Astrocyte of the cerebellum (primary cell): ENCODE data around the gene STRA6.

Source experiments
- DNase-seq: peaks from one replicate; pipeline ENCODE4 v3.0.0-alpha.2; 2011; ENCODE audit warnings: low read depth
- H3K4me3 ChIP-seq: 2 replicates; pipeline ENCODE4 v1.5.1; 2011; ENCODE audit warnings: mild to moderate bottlenecking, low read depth, low read length, moderate library complexity
- in situ Hi-C: cut with HindIII; loops from 2 replicates; pipeline ENCODE4 v1.10.0; 2017; ENCODE audit warnings: low sequenced_read_pairs
- TF ChIP-seq, protein P1 (sequence below): IDR thresholded peaks from 2 replicates; pipeline ENCODE4 v1.5.1; 2012; ENCODE audit warnings: low read length, low read depth, moderate library complexity, mild to moderate bottlenecking; ENCODE audit errors: missing control alignments

Gene STRA6

DNA sequence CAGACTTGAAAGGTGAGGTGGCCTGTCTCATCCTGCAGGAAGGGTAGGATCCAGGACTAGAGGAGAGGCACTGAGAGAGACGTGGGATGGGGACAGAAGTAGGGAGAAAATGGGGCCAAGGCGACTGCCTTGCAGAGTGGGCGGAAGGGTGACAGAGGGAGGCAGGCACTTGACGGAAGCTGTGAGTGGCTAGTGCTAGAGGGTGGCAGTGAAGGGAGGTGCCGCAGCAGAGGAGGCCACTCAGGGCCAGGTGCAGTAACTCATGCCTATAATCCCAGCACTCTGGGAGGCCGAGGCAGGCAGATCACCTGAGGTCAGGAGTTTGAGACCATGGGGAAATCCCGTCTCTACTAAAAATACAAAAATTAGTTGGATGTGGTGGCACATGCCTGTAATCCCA, 40.8 kb upstream of the STRA6 start:
- in situ Hi-C loops, result no loop called here
- no peak overlapping the region for H3K4me3 ChIP-seq
- DNase-seq, result no peak
- TF ChIP-seq, protein P1, sequence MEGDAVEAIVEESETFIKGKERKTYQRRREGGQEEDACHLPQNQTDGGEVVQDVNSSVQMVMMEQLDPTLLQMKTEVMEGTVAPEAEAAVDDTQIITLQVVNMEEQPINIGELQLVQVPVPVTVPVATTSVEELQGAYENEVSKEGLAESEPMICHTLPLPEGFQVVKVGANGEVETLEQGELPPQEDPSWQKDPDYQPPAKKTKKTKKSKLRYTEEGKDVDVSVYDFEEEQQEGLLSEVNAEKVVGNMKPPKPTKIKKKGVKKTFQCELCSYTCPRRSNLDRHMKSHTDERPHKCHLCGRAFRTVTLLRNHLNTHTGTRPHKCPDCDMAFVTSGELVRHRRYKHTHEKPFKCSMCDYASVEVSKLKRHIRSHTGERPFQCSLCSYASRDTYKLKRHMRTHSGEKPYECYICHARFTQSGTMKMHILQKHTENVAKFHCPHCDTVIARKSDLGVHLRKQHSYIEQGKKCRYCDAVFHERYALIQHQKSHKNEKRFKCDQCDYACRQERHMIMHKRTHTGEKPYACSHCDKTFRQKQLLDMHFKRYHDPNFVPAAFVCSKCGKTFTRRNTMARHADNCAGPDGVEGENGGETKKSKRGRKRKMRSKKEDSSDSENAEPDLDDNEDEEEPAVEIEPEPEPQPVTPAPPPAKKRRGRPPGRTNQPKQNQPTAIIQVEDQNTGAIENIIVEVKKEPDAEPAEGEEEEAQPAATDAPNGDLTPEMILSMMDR, result no peak

DNA sequence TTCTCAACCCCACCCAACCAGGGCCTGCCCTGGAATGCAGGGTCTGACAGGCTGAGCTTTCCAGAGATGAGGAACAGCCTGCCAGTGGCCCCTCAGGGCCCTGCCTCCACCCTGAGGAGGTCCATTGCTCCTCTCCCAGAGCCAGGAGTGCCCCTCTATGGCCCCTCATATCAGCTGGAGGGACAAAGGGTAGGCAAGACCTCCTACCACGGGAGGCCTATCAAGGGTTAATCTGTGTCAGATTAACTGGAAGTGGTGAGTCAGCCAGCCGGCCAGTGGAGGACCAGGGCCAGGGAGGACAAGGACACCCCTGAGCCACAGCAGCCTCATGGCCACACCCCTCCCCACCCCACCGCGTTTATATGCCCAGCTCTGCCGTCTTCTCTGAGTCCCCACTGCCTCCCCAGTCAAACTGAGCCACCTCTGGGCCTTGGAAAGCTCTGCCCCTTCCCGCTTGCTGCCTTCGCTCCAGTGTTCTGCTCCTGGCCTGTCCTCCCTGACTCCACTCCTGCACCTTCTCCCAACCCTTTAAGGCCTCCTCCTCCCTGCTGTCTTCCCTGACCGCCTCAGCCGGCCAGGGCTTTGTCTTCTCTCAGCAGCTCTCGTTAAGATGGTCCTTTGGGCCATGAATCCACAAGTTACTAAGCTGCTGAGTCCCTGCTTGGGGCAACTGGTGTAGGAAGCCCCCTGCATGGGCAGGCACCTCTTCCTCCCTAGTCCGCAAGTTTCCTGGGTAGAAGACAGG, 40.0 kb upstream of the STRA6 start:
- H3K4me3 ChIP-seq, result no peak overlapping the region
- no peak for DNase-seq
- in situ Hi-C loops, result no loop called here
- TF ChIP-seq, protein P1, result no peak

DNA sequence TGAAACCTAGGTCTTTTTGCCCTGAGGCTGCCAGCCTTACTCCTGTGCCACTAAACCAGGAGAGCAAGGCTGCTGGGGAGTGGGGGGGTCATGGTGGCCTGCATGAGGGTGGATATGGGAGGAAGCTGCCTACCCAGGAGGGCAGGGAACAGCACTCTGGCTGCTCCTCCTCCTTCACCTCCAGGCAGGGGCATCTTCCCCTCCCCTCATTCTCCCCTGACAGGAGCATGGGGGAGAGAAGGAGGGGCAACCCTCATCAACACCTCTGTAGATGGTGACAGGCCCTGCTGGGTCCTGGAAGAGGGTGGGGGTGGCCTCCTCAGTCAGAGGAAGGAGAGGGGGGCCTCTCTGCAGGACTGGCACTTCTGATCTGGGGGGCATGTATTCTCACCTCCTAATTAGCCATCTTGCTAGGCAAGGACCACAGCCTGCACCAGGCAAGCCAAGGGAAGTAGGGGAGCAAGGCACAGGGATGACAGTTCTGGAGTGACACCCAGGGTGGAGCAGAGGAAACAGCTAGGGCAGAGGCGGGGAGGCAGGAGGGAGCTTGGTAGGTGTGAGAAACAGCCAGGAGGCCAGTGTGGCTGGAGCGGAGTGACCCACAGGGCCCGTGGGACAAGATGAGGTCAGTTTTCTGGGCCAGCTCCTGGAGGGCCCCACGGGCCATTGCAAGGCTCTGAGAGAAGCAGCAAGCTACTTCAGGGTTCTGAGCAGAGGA, 38.5 kb upstream of the STRA6 start:
- in situ Hi-C loops, result no loop called here
- TF ChIP-seq, protein P1, result no peak
- DNase-seq, result no peak
- H3K4me3 ChIP-seq, result no peak overlapping the region

DNA sequence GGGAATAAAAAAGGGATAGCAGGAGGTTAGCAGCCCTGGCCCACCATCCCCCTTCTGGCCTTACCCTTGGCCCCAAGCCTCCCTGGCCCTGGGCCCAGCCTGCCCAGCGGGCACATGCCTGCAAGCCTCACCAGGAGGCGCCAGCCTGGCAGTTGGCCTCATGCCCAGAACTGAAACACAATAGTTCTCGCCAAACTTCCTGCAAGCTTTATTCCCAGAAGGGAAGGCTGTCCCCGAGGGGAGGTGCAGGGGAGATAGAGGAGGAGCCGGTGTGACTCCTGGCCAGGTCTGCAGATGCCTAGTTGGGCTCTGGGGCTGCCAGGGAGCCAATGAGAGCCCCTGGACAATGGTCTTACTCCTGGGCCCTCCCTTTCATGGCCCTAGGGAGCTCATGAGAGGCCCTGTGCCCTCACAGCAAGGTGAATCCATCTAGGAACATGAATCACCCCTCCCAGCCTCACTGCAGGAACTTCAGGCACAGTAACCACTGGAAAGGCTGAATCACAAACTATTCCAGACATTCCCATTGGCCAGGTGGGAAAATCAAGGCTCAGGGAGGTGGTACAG, 37.5 kb upstream of the STRA6 start:
- in situ Hi-C loops, result no loop called here
- DNase-seq, result peak; percentile 44
- TF ChIP-seq, protein P1, result peak; percentile 46
- H3K4me3 ChIP-seq, result no peak overlapping the region

DNA sequence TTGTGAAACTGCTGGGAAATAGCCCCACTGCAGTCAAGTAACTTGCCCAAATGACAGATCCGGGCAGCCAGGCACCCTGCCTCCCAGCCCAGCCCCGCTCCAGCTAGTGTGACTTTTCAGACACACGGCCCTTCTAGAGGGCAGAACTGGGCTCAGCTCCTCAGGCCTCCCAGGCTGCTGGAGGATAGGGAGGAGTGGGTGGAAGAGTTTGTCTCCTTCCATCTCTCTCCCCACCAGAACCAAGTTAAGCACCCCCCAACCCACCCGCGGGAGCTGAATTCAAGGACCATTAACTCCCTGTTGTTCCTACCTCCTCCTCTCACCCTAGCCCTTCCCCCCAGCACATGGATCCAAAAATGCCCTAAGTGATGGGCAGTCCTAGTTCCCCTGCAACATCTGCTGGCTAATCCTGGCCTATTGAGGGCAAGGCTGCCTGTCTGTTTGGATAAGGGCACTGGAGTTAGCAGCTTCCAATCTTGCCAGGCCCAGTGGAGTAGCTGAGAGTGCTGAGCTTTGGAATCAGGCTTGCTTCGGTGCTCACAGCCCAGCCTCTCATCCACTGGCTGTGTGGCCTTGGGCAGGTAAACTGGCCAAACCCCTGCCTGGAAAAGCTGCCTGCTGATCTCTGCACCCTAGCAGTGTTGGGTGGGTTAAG, 36.6 kb upstream of the STRA6 start:
- DNase-seq, result no peak
- TF ChIP-seq, protein P1, result no peak
- in situ Hi-C loops, result loop anchor here (5.0 kb wide), 1 partner anchor 57 kb away; no protein-coding TSS in a partner anchor
- no peak overlapping the region for H3K4me3 ChIP-seq

DNA sequence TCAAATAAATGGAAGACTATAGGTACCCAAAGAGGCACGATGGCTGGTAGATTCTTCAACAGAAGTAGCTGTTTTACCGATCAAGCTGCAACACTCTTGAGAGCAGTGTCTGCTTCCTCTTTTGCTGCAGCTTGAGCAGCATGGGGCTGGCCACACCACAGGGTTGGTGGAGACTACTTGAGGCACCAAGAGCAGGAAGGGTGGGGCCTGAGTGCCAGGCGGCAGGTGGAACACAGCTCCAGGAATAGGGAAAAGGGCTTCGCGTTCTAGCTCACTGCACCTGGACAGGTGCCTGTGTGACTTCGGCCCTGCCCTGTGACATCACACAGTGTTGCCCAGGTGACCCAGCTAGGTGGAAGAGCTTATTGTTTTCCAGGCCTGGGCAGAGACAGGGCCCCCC, 33.4 kb upstream of the STRA6 start, which contains the start of gene CCDC33:
Gene CCDC33 (plus strand): TSS at position 365 of the 400 bp plus-strand sequence. CDS start 394 bp downstream, outside the sequence.
- TF ChIP-seq, protein P1, result no peak
- in situ Hi-C loops, result loop anchor here (5.0 kb wide), 1 partner anchor 54 kb away; no protein-coding TSS in a partner anchor
- no peak within 1 kb of the TSS for H3K4me3 ChIP-seq
- no peak for DNase-seq
